ENCODE data around the gene ADAMTSL3. TPM values are rescaled to one million over a fixed set of nuclear protein-coding genes. Genes with fewer than 3 reads are reported as not detected.

ADAMTSL3 gene
- total RNA-seq, 4 donors from 2014 or later, result 2.0 to 11.3 (median 3.8) TPM

DNA sequence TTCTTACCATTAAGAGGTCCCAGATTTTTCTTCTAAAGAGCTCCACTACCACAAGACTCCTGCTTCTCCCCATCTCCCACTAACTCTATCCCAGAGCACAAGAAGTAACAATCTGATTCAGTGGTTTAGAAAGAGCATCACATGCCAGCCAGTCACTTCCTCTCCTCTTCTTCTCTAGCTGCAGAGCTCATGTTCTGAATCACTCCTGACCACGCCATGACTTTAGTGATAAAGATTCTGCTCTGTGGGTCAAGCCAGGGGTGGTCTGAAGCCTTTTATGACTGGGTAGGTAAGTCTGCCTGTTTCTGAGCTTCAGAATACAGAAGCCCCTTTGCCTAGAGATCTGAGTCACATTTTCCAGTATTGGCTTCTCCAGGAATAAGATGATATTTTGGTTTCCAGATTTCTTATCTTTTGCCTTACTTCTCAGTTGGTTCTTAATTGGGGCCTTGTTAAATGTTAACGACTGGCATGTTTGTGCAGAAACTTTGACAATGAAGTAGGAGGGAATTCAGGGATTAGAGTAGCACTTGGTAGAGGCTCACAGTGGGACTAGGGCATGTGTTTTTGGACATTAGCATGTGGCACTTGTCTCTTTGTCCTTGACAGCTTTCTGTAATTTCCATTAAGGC, 27.6 kb upstream of the ADAMTSL3 start:
- DNase-seq (ENCODE audit: low spot score in 2 of 2), result no peak
- 68% methylated on average over 2 of the region's 2 CpGs for WGBS
- Histone ChIP-seq H3K4me1 (no peaks in the 10 kb centered on the region), H3K27me3 (no peaks in the 10 kb centered on the region), H3K9me3 (no peaks in the 10 kb centered on the region), H3K27ac (no peak overlapping the region), H3K4me3 (no peak overlapping the region), H3K36me3 (no peaks in the 10 kb centered on the region)
- no peak for TF ChIP-seq EP300 (IDR thresholded peaks at IDR 0.05)
- no peak for TF ChIP-seq POLR2A (IDR thresholded peaks at IDR 0.05)
- TF ChIP-seq, protein P1, sequence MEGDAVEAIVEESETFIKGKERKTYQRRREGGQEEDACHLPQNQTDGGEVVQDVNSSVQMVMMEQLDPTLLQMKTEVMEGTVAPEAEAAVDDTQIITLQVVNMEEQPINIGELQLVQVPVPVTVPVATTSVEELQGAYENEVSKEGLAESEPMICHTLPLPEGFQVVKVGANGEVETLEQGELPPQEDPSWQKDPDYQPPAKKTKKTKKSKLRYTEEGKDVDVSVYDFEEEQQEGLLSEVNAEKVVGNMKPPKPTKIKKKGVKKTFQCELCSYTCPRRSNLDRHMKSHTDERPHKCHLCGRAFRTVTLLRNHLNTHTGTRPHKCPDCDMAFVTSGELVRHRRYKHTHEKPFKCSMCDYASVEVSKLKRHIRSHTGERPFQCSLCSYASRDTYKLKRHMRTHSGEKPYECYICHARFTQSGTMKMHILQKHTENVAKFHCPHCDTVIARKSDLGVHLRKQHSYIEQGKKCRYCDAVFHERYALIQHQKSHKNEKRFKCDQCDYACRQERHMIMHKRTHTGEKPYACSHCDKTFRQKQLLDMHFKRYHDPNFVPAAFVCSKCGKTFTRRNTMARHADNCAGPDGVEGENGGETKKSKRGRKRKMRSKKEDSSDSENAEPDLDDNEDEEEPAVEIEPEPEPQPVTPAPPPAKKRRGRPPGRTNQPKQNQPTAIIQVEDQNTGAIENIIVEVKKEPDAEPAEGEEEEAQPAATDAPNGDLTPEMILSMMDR (IDR thresholded peaks at IDR 0.05), result no peak
- TF ChIP-seq POLR2AphosphoS5 (IDR thresholded peaks at IDR 0.05), result no peak

DNA sequence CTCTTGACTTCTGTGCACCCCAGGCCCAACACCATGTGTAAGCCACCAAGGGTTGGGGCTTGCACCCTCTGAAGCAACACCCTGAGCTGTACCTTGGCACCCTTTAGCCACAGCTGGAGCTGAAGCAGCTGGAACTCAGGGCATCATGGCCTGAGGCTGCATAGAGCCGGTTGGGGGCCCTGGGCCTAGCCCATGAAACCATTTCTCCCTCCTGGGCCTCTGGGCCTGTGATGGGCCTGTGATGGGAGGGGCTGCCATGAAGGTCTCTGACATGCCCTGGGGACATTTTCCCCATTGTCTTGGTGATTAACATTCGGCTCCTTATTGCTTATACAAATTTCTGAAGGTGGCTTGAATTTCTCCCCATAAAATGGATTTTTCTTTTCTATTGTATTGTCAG, 22.4 kb upstream of the ADAMTSL3 start:
- H3K4me3 ChIP-seq, result no peak overlapping the region
- H3K9me3 ChIP-seq, result no peaks in the 10 kb centered on the region
- TF ChIP-seq POLR2AphosphoS5 (IDR thresholded peaks at IDR 0.05) (no peak), POLR2A (IDR thresholded peaks at IDR 0.05) (no peak), EP300 (IDR thresholded peaks at IDR 0.05) (no peak)
- TF ChIP-seq, protein P1 (IDR thresholded peaks at IDR 0.05), result no peak
- H3K4me1 ChIP-seq, result no peaks in the 10 kb centered on the region
- H3K36me3 ChIP-seq, result no peaks in the 10 kb centered on the region
- no peaks in the 10 kb centered on the region for H3K27me3 ChIP-seq
- WGBS, result 98% methylated on average over 2 of the region's 2 CpGs
- no peak overlapping the region for H3K27ac ChIP-seq
- no peak for DNase-seq (ENCODE audit: low spot score in 2 of 2)

DNA sequence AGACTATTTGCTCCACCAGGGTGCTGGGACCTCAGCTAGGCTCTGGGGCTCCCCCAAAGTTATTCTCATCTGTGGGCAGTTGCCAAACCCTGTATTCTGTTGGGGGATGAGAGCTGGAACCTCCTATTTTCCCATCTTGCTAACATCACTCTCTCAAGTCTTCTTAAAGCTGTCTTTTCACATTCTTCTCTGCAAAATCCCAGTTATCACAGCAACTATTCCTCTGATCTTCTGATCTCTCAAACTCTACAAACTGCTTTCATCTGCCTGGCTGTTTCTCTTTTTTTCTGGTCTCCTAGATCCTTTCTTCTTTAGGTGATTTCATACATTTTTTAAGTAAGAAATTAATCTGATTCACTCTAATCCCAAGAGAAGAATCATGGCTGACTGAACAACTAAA, 10.7 kb upstream of the ADAMTSL3 start:
- Histone ChIP-seq H3K4me1 (no peaks in the 10 kb centered on the region), H3K9me3 (peaks cover 4% of the 10 kb centered on the region), H3K36me3 (no peaks in the 10 kb centered on the region), H3K4me3 (no peak overlapping the region), H3K27me3 (no peaks in the 10 kb centered on the region), H3K27ac (no peak overlapping the region)
- DNase-seq (ENCODE audit: low spot score in 2 of 2), result no peak
- TF ChIP-seq, protein P1 (IDR thresholded peaks at IDR 0.05), result no peak
- TF ChIP-seq EP300 (IDR thresholded peaks at IDR 0.05) (no peak), POLR2A (IDR thresholded peaks at IDR 0.05) (no peak), POLR2AphosphoS5 (IDR thresholded peaks at IDR 0.05) (no peak)

DNA sequence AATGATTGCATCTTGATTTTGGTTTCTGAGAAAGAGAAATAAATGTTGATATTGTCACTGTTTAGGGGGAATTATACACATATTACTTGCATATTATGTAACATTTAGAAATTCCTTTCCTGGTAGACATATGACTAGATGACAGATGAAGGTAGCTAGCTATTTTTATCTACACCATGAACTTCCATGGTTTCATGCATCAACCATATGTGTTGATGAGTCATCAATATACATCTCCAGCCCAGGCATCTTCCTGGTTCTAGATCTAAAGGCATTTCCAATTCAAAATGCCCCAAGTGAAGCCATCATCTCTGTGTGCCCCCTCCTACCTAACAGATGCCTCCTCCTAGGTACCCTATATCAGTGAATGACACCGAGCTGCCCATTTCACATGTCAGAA, 9.5 kb upstream of the ADAMTSL3 start:
- H3K27ac ChIP-seq, result no peak overlapping the region
- no peak overlapping the region for H3K4me3 ChIP-seq
- H3K4me1 ChIP-seq, result no peaks in the 10 kb centered on the region
- no peak for DNase-seq (ENCODE audit: low spot score in 2 of 2)
- no peaks in the 10 kb centered on the region for H3K36me3 ChIP-seq
- 96% methylated on average over 1 of the region's 1 CpG for whole genome bisulfite sequencing
- H3K27me3 ChIP-seq, result no peaks in the 10 kb centered on the region
- H3K9me3 ChIP-seq, result peaks cover 4% of the 10 kb centered on the region
- TF ChIP-seq, protein P1 (IDR thresholded peaks at IDR 0.05), result no peak
- TF ChIP-seq POLR2A (IDR thresholded peaks at IDR 0.05), result no peak
- TF ChIP-seq EP300 (IDR thresholded peaks at IDR 0.05), result no peak
- no peak for TF ChIP-seq POLR2AphosphoS5 (IDR thresholded peaks at IDR 0.05)

DNA sequence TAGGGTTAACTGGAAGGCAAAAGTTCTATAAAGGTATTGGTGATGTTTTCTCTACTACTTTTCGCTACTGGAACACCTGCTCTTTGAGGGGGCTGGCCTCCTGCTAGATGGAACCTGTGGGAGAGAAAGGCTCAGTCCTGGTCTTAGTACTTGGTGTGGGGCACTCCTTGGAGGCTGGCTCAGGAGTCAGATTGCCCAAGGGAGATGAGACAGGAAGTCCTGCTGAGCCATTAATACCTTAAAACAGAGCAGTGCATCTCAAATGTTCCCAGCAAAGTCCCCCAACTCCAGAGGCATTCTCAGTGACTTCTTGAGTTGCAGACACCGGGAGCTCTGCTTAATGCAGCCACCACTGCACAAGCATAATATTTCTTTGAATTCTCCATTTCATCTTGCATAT, 3.1 kb upstream of the ADAMTSL3 start:
- no peaks in the 10 kb centered on the region for H3K9me3 ChIP-seq
- TF ChIP-seq, protein P1 (IDR thresholded peaks at IDR 0.05), result no peak
- TF ChIP-seq POLR2AphosphoS5 (IDR thresholded peaks at IDR 0.05) (no peak), POLR2A (IDR thresholded peaks at IDR 0.05) (no peak), EP300 (IDR thresholded peaks at IDR 0.05) (no peak)
- DNase-seq (ENCODE audit: low spot score in 2 of 2), result no peak

More for the DNA sequence above, 3.1 kb upstream of the ADAMTSL3 start:
- Histone ChIP-seq H3K27me3 (peaks cover 47% of the 10 kb centered on the region), H3K36me3 (no peaks in the 10 kb centered on the region), H3K4me3 (no peak overlapping the region), H3K27ac (no peak overlapping the region), H3K4me1 (peaks cover 23% of the 10 kb centered on the region)
- WGBS, result 87% methylated on average over 2 of the region's 2 CpGs

All from suprapubic skin (tissue), 4 donors.